Measurements from ENCODE around the gene DNER. TPM values are rescaled to one million over a fixed set of nuclear protein-coding genes. Genes with fewer than 3 reads are reported as not detected.
"Not testable (repeated sequence)": the region's sequence is repeated elsewhere in the genome, so short reads cannot be mapped to it uniquely, and the experiment has no call there.

The DNER gene
- total and polyA plus RNA-seq, 2 of the 4 experiments (the other 2 are of a cell fraction), result under 0.01 to 0.14 TPM

DNA sequence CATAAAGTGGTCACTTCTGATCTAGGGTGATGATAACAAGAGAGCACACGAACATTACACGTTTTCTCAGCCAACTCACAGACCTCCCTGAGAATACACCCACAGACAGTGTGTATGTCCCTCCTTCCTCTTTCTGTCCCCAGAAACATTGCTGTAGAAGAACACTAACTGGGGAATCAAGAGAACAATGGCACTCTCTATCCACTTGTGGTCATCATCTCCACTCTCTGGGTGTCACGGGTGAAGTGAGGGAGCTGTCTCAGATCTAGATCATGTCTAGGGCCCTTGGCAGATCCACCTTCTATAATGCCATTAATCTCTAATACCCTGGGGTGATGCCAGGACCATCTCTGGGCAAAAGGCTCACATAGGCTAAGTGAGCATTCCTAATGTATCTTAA lies 97.9 kb downstream of the DNER start:
- Histone ChIP-seq H3K27me3 (ENCODE audit: control insufficient read depth, insufficient read depth, low read length) (no peaks in the 10 kb centered on the region), H4K8ac (ENCODE audit: low read depth in 2 of 2, low read length in 2 of 2) (no peak overlapping the region), H3K9me3 (ENCODE audit: control insufficient read depth, insufficient read depth, low read length) (peaks cover 17% of the 10 kb centered on the region), H4K5ac (ENCODE audit: low read depth, low read length) (no peak overlapping the region), H4K91ac (ENCODE audit: insufficient read depth, low read depth, low read length) (no peak overlapping the region), H3K14ac (replicated peaks; ENCODE audit: low read depth, low read length) (no peak overlapping the region), H2AK5ac (ENCODE audit: low read depth, low read length) (no peak overlapping the region), H3K4me1 (ENCODE audit: control insufficient read depth, insufficient read depth, low read length) (no peaks in the 10 kb centered on the region), H3K56ac (ENCODE audit: extremely low read depth, insufficient read depth, low read length) (no peak overlapping the region), H3K4ac (ENCODE audit: low read depth, low read length) (no peak overlapping the region), H3K27ac (ENCODE audit: insufficient read depth, low read length) (no peak overlapping the region), H2BK120ac (ENCODE audit: low read depth, low read length) (no peak overlapping the region), H3K79me1 (ENCODE audit: low read depth in 1 of 2, low read length in 2 of 2) (no peaks in the 10 kb centered on the region), H3K4me3 (ENCODE audit: insufficient read depth, low read depth, low read length) (no peak overlapping the region), H2BK15ac (ENCODE audit: low read depth, low read length) (no peak overlapping the region), H4K20me1 (ENCODE audit: insufficient read depth, low read length) (no peaks in the 10 kb centered on the region), H2BK20ac (ENCODE audit: low read depth, low read length) (no peak overlapping the region), H3K9me1 (ENCODE audit: insufficient read depth, low read length) (no peaks in the 10 kb centered on the region), H3K36me3 (ENCODE audit: control insufficient read depth, insufficient read depth, low read length) (no peaks in the 10 kb centered on the region), H2AFZ (replicated peaks; ENCODE audit: low read length, poor library complexity) (no peak overlapping the region), H2BK5ac (ENCODE audit: low read depth, low read length, poor library complexity, severe bottlenecking) (no peak overlapping the region), H3K4me2 (ENCODE audit: low read depth, low read length) (no peak overlapping the region), H3K23ac (ENCODE audit: low read depth, low read length) (no peak overlapping the region), H3K9ac (ENCODE audit: low read depth, low read length) (no peak overlapping the region), H3K18ac (ENCODE audit: low read depth, low read length) (no peak overlapping the region), H2AK9ac (replicated peaks; ENCODE audit: low read depth, low read length, poor library complexity) (no peak overlapping the region)
- POLR2A ChIA-PET (ENCODE audit: unreplicated experiment), result no interaction called here
- intact Hi-C loops (cut with micrococcal nuclease) (no loop called here), in situ Hi-C loops (cut with MboI; ENCODE audit: low sequenced_read_pairs) (no loop called here), dilution Hi-C loops (cut with HindIII; ENCODE audit: low sequenced_read_pairs, unreplicated experiment) (no loop called here)
- CTCF ChIA-PET, result no interaction called here
- DNase-seq (no peak), ATAC-seq (ENCODE audit: low read depth) (no peak)
- TF ChIP-seq RFX5 (IDR thresholded peaks at IDR 0.05; ENCODE audit: low read depth, low read length), result no peak
- no CpG with 5 or more reads among the region's 3 CpGs for WGBS, 2 experiments (ENCODE audit: extremely low coverage in 2 of 2, insufficient read length in 1 of 2)
- BruUV-seq (replicated peaks), result no TSS peak

DNA sequence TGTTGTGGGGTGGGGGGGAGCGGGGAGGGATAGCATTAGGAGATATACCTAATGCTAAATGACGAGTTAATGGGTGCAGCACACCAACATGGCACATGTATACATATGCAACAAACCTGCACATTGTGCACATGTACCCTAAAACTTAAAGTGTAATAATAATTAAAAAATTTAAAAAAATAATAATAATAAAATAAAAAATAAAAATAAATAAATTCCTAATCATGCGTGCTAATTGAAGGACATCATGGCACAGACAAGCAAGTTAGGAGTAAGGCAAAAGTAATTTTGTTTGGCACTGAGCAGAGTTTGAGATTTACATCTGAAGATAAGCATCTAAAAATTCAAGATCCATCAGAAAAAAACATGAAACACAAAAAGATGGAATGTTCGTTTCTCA lies 100.3 kb downstream of the DNER start:
- H2AK5ac ChIP-seq (ENCODE audit: low read depth, low read length); H3K27me3 ChIP-seq (ENCODE audit: control insufficient read depth, insufficient read depth, low read length); H3K14ac ChIP-seq (replicated peaks; ENCODE audit: low read depth, low read length); H3K18ac ChIP-seq (ENCODE audit: low read depth, low read length); CTCF ChIA-PET; H3K9ac ChIP-seq (ENCODE audit: low read depth, low read length); H2BK20ac ChIP-seq (ENCODE audit: low read depth, low read length); POLR2A ChIA-PET (ENCODE audit: unreplicated experiment); H3K27ac ChIP-seq (ENCODE audit: insufficient read depth, low read length); H2BK5ac ChIP-seq (ENCODE audit: low read depth, low read length, poor library complexity, severe bottlenecking); H4K8ac ChIP-seq (ENCODE audit: low read depth in 2 of 2, low read length in 2 of 2); H4K20me1 ChIP-seq (ENCODE audit: insufficient read depth, low read length); H3K56ac ChIP-seq (ENCODE audit: extremely low read depth, insufficient read depth, low read length); dilution Hi-C loops (cut with HindIII; ENCODE audit: low sequenced_read_pairs, unreplicated experiment); H3K4ac ChIP-seq (ENCODE audit: low read depth, low read length); H2BK15ac ChIP-seq (ENCODE audit: low read depth, low read length); ATAC-seq (ENCODE audit: low read depth); H3K23ac ChIP-seq (ENCODE audit: low read depth, low read length); in situ Hi-C loops (cut with MboI; ENCODE audit: low sequenced_read_pairs); H3K4me3 ChIP-seq (ENCODE audit: insufficient read depth, low read depth, low read length); H4K5ac ChIP-seq (ENCODE audit: low read depth, low read length); DNase-seq; H2BK120ac ChIP-seq (ENCODE audit: low read depth, low read length); H3K79me1 ChIP-seq (ENCODE audit: low read depth in 1 of 2, low read length in 2 of 2); BruUV-seq (replicated peaks); H3K4me1 ChIP-seq (ENCODE audit: control insufficient read depth, insufficient read depth, low read length); H2AK9ac ChIP-seq (replicated peaks; ENCODE audit: low read depth, low read length, poor library complexity); H3K36me3 ChIP-seq (ENCODE audit: control insufficient read depth, insufficient read depth, low read length); H3K9me1 ChIP-seq (ENCODE audit: insufficient read depth, low read length); intact Hi-C loops (cut with micrococcal nuclease); H4K91ac ChIP-seq (ENCODE audit: insufficient read depth, low read depth, low read length); H3K4me2 ChIP-seq (ENCODE audit: low read depth, low read length); H2AFZ ChIP-seq (replicated peaks; ENCODE audit: low read length, poor library complexity): not testable (repeated sequence)
- WGBS, 2 experiments (ENCODE audit: extremely low coverage in 2 of 2, insufficient read length in 1 of 2), result no CpG with 5 or more reads among the region's 4 CpGs
- H3K9me3 ChIP-seq (ENCODE audit: control insufficient read depth, insufficient read depth, low read length), result peaks cover 11% of the 10 kb centered on the region

Data from IMR-90 (cell line).